Measurements from ENCODE around the gene MAP2K1. TPM values are rescaled to one million over a fixed set of nuclear protein-coding genes. Genes with fewer than 3 reads are reported as not detected.
A peak's percentile ranks its signal among the peaks of the same experiment; 100 is the strongest.

Gene MAP2K1
- total and polyA plus RNA-seq, 4 donors: 14.3 to 30.2 (median 24.4) TPM

DNA sequence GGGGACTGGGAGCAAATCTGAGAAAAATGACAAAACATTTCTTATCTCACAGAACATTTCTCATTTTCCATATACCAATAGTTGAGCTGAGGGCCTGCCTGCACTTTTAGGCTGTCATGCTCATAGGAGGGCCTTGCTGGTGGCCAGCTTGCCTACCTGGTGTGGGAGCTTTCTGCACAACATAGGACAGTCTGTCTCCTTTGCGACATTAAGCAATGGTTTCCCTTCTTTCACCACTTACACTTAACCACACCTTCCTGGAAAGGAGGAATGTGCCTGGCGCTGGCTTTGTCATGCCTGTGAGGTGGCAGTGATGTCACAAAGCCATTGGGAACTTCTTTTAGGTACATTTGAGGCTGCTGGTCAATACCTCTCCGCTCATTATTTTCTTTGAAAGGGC lies 105.1 kb downstream of the MAP2K1 start (continued):
- no peak for TF ChIP-seq REST (IDR thresholded peaks at IDR 0.05)

DNA sequence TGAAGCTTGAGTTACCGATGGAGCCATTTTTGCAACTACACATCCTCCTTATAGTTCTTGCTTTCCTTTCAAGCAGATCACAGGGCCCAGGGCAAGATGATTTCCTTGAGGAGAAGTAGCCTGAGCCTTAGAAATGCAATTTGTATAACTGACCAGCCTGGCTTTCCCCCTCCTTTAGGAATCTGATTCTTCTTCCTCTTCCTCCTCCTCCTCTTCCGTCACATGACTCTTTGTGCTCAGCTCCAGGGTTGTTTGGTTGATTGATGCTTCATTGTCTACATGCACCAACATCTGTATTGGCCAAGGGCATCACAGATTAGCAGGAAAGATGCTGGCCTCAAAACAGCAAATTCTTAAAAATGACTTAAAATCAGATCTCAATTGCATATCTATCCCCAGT lies 107.5 kb downstream of the MAP2K1 start:
- Histone ChIP-seq H3K9ac (ENCODE audit: low read depth in 1 of 2, low read length in 2 of 2) (no peak overlapping the region), H3K27me3 (ENCODE audit: control insufficient read depth in 4 of 4, insufficient read depth in 4 of 4, low read length in 3 of 4) (no peaks in the 10 kb centered on the region), H3K27ac (ENCODE audit: low read depth in 1 of 2, low read length in 2 of 2) (peak overlapping the region in 1 of 2 donors; percentile 43), H3K9me3 (ENCODE audit: control insufficient read depth in 4 of 4, low read length in 3 of 4) (no peaks in the 10 kb centered on the region), H3K4me3 (ENCODE audit: low read depth in 1 of 3, low read length in 3 of 3) (no peak overlapping the region), H3K4me1 (ENCODE audit: control insufficient read depth in 4 of 4, insufficient read depth in 4 of 4, low read length in 3 of 4) (peaks cover 6 to 56% (median 45%) of the 10 kb centered on the region in 4 donors), H3K36me3 (ENCODE audit: control insufficient read depth in 4 of 4, insufficient read depth in 3 of 4, low read depth in 1 of 4, low read length in 3 of 4) (peaks cover 2 to 54% (median 36%) of the 10 kb centered on the region in 4 donors)
- 74% methylated on average over 2 of the region's 2 CpGs for WGBS
- no peak for DNase-seq (ENCODE audit: low spot score)
- no peak for TF ChIP-seq HNF4G (IDR thresholded peaks at IDR 0.05)
- no peak for TF ChIP-seq YY1 (IDR thresholded peaks at IDR 0.05)
- no peak for TF ChIP-seq FOXA1 (IDR thresholded peaks at IDR 0.05)
- TF ChIP-seq, protein P1, sequence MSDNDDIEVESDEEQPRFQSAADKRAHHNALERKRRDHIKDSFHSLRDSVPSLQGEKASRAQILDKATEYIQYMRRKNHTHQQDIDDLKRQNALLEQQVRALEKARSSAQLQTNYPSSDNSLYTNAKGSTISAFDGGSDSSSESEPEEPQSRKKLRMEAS (IDR thresholded peaks at IDR 0.05): no peak
- TF ChIP-seq, protein P2, sequence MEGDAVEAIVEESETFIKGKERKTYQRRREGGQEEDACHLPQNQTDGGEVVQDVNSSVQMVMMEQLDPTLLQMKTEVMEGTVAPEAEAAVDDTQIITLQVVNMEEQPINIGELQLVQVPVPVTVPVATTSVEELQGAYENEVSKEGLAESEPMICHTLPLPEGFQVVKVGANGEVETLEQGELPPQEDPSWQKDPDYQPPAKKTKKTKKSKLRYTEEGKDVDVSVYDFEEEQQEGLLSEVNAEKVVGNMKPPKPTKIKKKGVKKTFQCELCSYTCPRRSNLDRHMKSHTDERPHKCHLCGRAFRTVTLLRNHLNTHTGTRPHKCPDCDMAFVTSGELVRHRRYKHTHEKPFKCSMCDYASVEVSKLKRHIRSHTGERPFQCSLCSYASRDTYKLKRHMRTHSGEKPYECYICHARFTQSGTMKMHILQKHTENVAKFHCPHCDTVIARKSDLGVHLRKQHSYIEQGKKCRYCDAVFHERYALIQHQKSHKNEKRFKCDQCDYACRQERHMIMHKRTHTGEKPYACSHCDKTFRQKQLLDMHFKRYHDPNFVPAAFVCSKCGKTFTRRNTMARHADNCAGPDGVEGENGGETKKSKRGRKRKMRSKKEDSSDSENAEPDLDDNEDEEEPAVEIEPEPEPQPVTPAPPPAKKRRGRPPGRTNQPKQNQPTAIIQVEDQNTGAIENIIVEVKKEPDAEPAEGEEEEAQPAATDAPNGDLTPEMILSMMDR (IDR thresholded peaks at IDR 0.05; ENCODE audit: low read depth, low read length, missing input control): no peak
- TF ChIP-seq REST (IDR thresholded peaks at IDR 0.05): no peak
- no peak for TF ChIP-seq FOXA2 (IDR thresholded peaks at IDR 0.05)
- no peak for TF ChIP-seq RAD21 (IDR thresholded peaks at IDR 0.05)
- TF ChIP-seq GABPA (IDR thresholded peaks at IDR 0.05 in 1 of 2, conservative IDR thresholded peaks at IDR 0.05 in 1 of 2): no peak
- no peak for TF ChIP-seq ATF3 (IDR thresholded peaks at IDR 0.05)
- no peak for TF ChIP-seq TAF1 (conservative IDR thresholded peaks at IDR 0.05)
- TF ChIP-seq HNF4A (conservative IDR thresholded peaks at IDR 0.05): no peak

Data from liver (tissue), 9 donors.